GM10266 (cell line): ENCODE results near the gene FZD8.
"Not testable (repeated sequence)": the region's sequence is repeated elsewhere in the genome, so short reads cannot be mapped to it uniquely, and the experiment has no call there.

Experiments
- DNase-seq: peaks from one replicate; pipeline ENCODE4 v3.0.0; 2012; ENCODE audit errors: extremely low spot score
- CTCF ChIP-seq: IDR thresholded peaks from 2 replicates; pipeline ENCODE4 v1.5.1; 2012; ENCODE audit warnings: mild to moderate bottlenecking, low read depth; ENCODE audit not compliant: control insufficient read depth, insufficient read depth; ENCODE audit errors: missing control alignments

The FZD8 gene

DNA sequence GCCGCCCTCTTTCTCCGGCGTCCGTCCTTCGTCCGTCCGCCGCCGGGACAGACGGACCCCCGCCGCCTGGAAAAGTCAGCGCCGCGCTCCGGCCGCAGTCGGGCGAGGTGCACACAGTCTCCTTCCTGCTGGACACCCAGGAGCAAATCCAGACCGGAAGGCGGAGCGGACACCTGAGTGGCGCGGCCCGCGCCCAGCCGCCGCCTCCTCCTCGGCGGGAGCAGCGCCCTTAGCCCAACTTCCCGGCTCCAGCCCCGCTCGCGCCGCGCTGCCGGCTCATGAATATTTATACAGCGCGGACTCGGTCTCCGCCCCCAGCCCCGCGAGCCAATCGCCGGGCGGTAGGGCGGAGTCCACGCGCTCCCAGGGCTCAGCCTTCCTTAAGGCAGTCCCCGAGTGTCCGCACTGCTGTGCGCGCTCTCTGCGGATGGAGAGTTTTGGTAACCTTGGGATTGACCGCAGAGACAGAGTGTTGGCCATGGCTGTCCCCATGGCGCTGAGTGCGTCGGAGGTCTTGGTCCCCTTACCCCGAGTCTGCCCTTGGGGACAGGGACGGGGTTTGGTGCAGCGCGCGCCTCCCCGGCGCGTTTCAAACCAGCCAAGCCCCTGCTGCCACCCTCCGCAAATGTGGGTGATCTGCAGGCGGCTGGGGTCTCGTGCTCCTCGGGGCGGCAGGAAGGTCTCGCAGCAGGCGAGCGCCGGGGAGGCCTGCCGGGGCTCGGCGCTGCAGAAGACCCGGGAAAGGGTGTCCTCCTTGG lies at the start of gene FZD8:
TSS of gene FZD8 (minus strand) at position 262 of the 758 bp plus-strand sequence. CDS start 867 bp downstream, outside the sequence.
- peak; percentile 89 for DNase-seq
- TF ChIP-seq CTCF = peak; percentile 8

DNA sequence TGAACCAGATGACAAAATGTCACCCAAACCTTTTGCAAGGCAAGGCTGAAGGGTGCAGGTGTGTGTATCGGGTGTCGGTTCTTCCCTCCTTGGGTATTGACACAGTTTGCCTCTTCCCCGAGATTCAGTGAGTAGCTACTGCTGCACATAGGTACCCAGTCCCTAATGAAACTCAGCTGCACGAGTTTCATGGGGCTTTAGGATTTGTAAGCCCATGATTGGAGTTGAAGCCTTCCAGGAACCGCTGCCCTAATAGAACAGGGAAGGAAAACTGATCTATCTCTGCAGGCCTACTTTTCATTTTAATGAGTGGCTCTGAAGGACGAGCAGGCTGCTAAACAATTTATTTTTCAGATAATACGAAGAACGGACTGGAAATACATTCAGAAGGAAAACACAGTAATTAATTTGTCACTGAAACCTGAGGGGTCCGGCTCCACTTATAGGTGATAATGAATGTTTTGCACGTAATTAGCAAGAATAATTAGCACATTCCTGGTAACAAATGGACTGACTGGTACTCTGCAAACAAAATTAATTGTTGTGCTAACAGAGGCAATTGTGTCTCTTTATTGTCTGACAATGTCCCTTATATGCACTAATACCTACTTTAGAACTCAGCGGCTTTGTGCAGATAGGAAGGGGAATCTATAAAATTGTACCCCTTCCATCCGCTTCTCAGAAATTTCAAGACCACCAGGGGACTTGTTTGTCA lies 49.6 kb upstream of the FZD8 start:
- DNase-seq = no peak
- no peak for TF ChIP-seq CTCF

GRCh38 chr10:35690534-35690933 lies 48.4 kb upstream of the FZD8 start:
- TF ChIP-seq CTCF = no peak
- DNase-seq = no peak

DNA sequence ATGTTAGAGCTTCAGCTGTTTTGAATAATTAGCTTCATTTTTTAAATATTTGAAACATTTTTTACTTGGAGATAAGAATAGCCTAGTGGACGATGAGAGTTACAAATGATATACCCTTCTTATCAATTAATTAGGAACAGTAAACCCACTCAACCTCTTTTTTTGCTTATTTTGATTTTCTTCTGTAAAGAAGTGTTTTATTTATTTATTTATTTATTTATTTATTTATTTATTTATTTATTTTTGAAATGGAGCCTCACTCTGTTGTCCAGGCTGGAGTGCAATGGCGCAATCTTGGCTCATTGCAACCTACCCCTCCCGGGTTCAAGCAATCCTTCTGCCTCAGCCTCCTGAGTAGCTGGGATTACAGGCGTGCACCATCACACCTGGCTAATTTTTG lies 43.8 kb upstream of the FZD8 start:
- not testable (repeated sequence) for DNase-seq

GRCh38 chr10:35685402-35685801 lies 43.3 kb upstream of the FZD8 start:
- no peak for DNase-seq
- no peak for TF ChIP-seq CTCF

GRCh38 chr10:35684586-35684985 lies 42.5 kb upstream of the FZD8 start:
- no peak for DNase-seq
- TF ChIP-seq CTCF = no peak

- DNase-seq = no peak
- TF ChIP-seq CTCF = no peak
Observed at GRCh38 chr10:35675846-35676245, 33.8 kb upstream of the FZD8 start.
